ENCODE measurements around the gene OR4N2. TPM values are rescaled to one million over a fixed set of nuclear protein-coding genes. Genes with fewer than 3 reads are reported as not detected.
A peak's percentile ranks its signal among the peaks of the same experiment; 100 is the strongest.
"Not testable (repeated sequence)": the region's sequence is repeated elsewhere in the genome, so short reads cannot be mapped to it uniquely, and the experiment has no call there.

Gene OR4N2
- total RNA-seq: not detected
- long read RNA-seq: 0 reads

GRCh38 chr14:19803470-19803869 lies at the start of gene OR4N2:
TSS of gene OR4N2 (plus strand) at chr14:19803770. CDS start at chr14:19827449, 23,679 bp downstream.
- H3K36me3 ChIP-seq; H3K4me1 ChIP-seq; H3K27me3 ChIP-seq; DNase-seq; H3K9me3 ChIP-seq; H3K27ac ChIP-seq; H3K4me3 ChIP-seq; ATAC-seq; intact Hi-C loops (cut with DNase I): not testable (repeated sequence)
- 41% methylated on average over 1 of the region's 1 CpG for WGBS (ENCODE audit: insufficient coverage, low coverage, low lambda C conversion rate, missing lambda C conversion rate)

GRCh38 chr14:19754172-19754571 lies 49.4 kb upstream of the OR4N2 start:
- Histone ChIP-seq H3K9me3 (no peaks in the 10 kb centered on the region), H3K4me1 (no peaks in the 10 kb centered on the region), H3K36me3 (no peaks in the 10 kb centered on the region), H3K27me3 (no peaks in the 10 kb centered on the region), H3K4me3 (no peak overlapping the region), H3K27ac (no peak overlapping the region)
- WGBS (ENCODE audit: insufficient coverage, low coverage, low lambda C conversion rate, missing lambda C conversion rate): 5% methylated on average over 2 of the region's 2 CpGs
- TF ChIP-seq POLR2A (IDR thresholded peaks at IDR 0.05): no peak
- no peak for TF ChIP-seq CTCF (IDR thresholded peaks at IDR 0.05)
- intact Hi-C loops (cut with DNase I): no loop called here
- ATAC-seq: no peak
- DNase-seq: no peak

- H3K4me1 ChIP-seq; H3K9me3 ChIP-seq; H3K36me3 ChIP-seq; H3K4me3 ChIP-seq; H3K27me3 ChIP-seq; H3K27ac ChIP-seq; DNase-seq; intact Hi-C loops (cut with DNase I): not testable (repeated sequence)
- ATAC-seq: peak in 1 of 4 donors; percentile 35
- WGBS (ENCODE audit: insufficient coverage, low coverage, low lambda C conversion rate, missing lambda C conversion rate): 0% methylated on average over 1 of the region's 3 CpGs
These were observed 32.1 kb upstream of the OR4N2 start for GRCh38 chr14:19771491-19771890.

GRCh38 chr14:19771895-19772430 lies 31.6 kb upstream of the OR4N2 start:
- H3K4me1 ChIP-seq: no peaks in the 10 kb centered on the region
- WGBS (ENCODE audit: insufficient coverage, low coverage, low lambda C conversion rate, missing lambda C conversion rate): 71% methylated on average over 1 of the region's 1 CpG
- DNase-seq (no peak), ATAC-seq (peak; percentile 31 to 50 (median 38))
- no peak overlapping the region for H3K27ac ChIP-seq
- H3K27me3 ChIP-seq: no peaks in the 10 kb centered on the region
- intact Hi-C loops (cut with DNase I): no loop called here
- no peaks in the 10 kb centered on the region for H3K36me3 ChIP-seq
- no peaks in the 10 kb centered on the region for H3K9me3 ChIP-seq
- TF ChIP-seq CTCF (IDR thresholded peaks at IDR 0.05): no peak
- no peak for TF ChIP-seq POLR2A (IDR thresholded peaks at IDR 0.05)
- no peak overlapping the region for H3K4me3 ChIP-seq

- intact Hi-C loops (cut with DNase I); H3K4me1 ChIP-seq; H3K9me3 ChIP-seq; H3K4me3 ChIP-seq; H3K36me3 ChIP-seq; H3K27me3 ChIP-seq; H3K27ac ChIP-seq; DNase-seq: not testable (repeated sequence)
- 37% methylated on average over 2 of the region's 2 CpGs for WGBS (ENCODE audit: insufficient coverage, low coverage, low lambda C conversion rate, missing lambda C conversion rate)
- peak in 2 of 4 donors; percentile 15 to 17 for ATAC-seq
These were observed 31.1 kb upstream of the OR4N2 start for GRCh38 chr14:19772454-19772853.

- 0% methylated on average over 1 of the region's 1 CpG for WGBS (ENCODE audit: insufficient coverage, low coverage, low lambda C conversion rate, missing lambda C conversion rate)
- H3K27ac ChIP-seq; H3K36me3 ChIP-seq; DNase-seq; H3K4me3 ChIP-seq; intact Hi-C loops (cut with DNase I); ATAC-seq; H3K9me3 ChIP-seq; H3K4me1 ChIP-seq; H3K27me3 ChIP-seq: not testable (repeated sequence)
These were observed 30.4 kb upstream of the OR4N2 start, which contains the start of gene OR4M1 for GRCh38 chr14:19773204-19773603. TSS of gene OR4M1 (plus strand) at chr14:19773504. CDS start at chr14:19780323, 6,819 bp downstream.

All from right lobe of liver (tissue), 6 donors.